AG10803 (cell line): Measurements from ENCODE around the gene RHOXF2.
"Not testable (repeated sequence)": the region's sequence is repeated elsewhere in the genome, so short reads cannot be mapped to it uniquely, and the experiment has no call there.

Experiments used
- DNase-seq: peaks from one replicate; pipeline ENCODE4 v3.0.0; 2010; ENCODE audit warnings: low read depth
- H3K4me3 ChIP-seq: 2 replicates; pipeline ENCODE4 v1.5.1; 2011; ENCODE audit warnings: mild to moderate bottlenecking, low read length, control low read depth
- CTCF ChIP-seq: conservative IDR thresholded peaks from 2 replicates; pipeline ENCODE4 v1.5.1; 2011; ENCODE audit warnings: mild to moderate bottlenecking, low read length, control low read depth, inconsistent platforms

RHOXF2 gene

DNA sequence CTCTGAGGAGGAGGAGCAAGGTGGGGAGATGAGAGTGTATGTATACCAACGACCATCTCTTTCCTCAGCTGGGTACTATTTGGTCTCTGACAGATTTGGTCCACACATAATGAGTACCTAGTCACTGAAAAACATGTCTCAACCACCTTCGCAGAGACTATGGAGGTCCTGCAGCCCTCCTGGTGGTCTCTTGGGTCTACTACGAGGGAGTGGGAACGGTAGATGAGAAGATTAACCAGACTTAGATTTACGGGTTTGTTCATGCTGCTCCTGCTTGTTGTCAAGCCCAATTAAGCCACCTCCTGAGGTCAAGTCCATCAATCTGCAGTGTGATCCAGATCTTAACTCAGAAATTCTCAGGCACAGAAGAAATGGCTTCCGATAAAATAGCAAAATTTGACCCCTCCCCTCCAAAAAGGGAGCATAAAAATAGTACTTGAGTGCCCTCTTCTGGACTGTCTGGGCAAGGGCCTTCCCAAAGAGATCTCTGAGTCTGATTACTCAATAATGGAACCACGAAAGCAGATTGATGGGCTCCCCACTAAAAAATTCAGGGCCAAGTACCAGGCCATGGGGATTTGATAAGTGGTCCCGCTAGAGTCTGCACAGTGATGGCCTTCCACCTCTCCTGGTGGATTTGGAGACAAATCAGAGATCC lies 38.3 kb downstream of the RHOXF2 start:
- H3K4me3 ChIP-seq, DNase-seq: not testable (repeated sequence)

DNA sequence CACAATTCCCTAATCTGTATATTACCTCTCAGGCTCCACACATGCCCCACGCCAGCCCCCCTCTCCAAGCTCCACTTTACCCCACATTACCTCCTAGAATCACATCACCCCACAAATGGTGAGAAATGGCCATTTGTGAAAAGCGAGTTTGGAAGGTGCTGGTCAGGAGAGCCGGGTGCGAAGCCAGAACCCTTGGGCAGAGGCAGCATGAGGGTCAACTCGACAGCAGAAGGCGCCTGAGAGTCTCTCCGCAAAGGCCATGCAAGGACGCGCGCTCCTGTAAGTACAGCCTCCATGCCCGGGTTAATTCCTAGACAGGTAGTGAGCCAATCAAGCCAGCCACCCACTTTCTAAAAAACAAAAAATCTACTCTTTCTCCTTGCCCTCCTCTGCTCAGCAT lies 42.4 kb downstream of the RHOXF2 start:
- no peak overlapping the region for H3K4me3 ChIP-seq

GRCh38 chrX:120205816-120206753 lies 47.7 kb downstream of the RHOXF2 start:
- DNase-seq: no peak
- no peak for TF ChIP-seq CTCF
- H3K4me3 ChIP-seq: no peak overlapping the region

More for the DNA sequence above, 42.4 kb downstream of the RHOXF2 start:
- no peak for DNase-seq
- no peak for TF ChIP-seq CTCF

GRCh38 chrX:120207009-120207605 lies 48.7 kb downstream of the RHOXF2 start:
- TF ChIP-seq CTCF: no peak
- no peak for DNase-seq
- no peak overlapping the region for H3K4me3 ChIP-seq

GRCh38 chrX:120213438-120214265 lies 55.2 kb downstream of the RHOXF2 start:
- TF ChIP-seq CTCF: peak; percentile 82
- DNase-seq: peak; percentile 40

More at GRCh38 chrX:120213438-120214265, 55.2 kb downstream of the RHOXF2 start:
- H3K4me3 ChIP-seq: no peak overlapping the region
